ENCODE measurements around the gene KLF12.

The KLF12 gene

GRCh38 chr13:74128156-74128767 is 5.9 kb downstream of the KLF12 start:
- Mint-ChIP-seq H3K4me3 (peak overlapping the region; percentile 43), H3K27ac (peak overlapping the region; percentile 86), H3K4me1 (ENCODE audit: low read depth) (peaks cover 78% of the 10 kb centered on the region), H3K36me3 (no peaks in the 10 kb centered on the region), H3K9me3 (ENCODE audit: low read depth) (no peaks in the 10 kb centered on the region), H3K27me3 (no peaks in the 10 kb centered on the region)

GRCh38 chr13:74118328-74118727 is 15.9 kb downstream of the KLF12 start:
- Mint-ChIP-seq H3K9me3 (ENCODE audit: low read depth) (peaks cover 24% of the 10 kb centered on the region), H3K4me1 (ENCODE audit: low read depth) (peaks cover 74% of the 10 kb centered on the region), H3K4me3 (no peak overlapping the region), H3K36me3 (peaks cover 36% of the 10 kb centered on the region), H3K27ac (peak overlapping the region; percentile 41), H3K27me3 (no peaks in the 10 kb centered on the region)

DNA sequence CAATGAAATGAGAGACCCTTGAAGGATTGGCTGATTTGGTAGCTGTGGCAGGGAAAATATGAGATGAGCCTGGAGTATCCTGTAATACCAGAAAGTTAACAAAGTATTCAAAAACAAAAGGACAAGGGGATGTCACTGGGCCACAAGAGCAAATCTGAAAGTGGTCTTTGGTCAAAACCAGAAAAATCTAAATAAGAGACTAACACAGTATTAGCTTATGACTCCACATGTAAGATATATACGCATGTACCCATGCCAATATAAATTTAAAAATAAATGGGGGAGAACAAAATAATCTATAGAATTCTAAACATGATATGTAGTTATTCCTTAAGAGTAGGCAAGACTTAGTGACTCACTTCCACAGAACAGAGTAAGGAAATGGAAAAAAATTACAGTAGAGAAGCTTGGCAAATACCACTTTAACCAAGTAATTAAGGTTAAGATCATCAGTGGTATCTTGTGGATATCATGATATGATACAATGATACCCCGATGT is 16.9 kb downstream of the KLF12 start:
- Mint-ChIP-seq H3K27ac (peak overlapping the region; percentile 71), H3K4me3 (no peak overlapping the region), H3K9me3 (ENCODE audit: low read depth) (peaks cover 24% of the 10 kb centered on the region), H3K4me1 (ENCODE audit: low read depth) (peaks cover 75% of the 10 kb centered on the region), H3K36me3 (peaks cover 36% of the 10 kb centered on the region), H3K27me3 (no peaks in the 10 kb centered on the region)

- Mint-ChIP-seq H3K27ac (peak overlapping the region; percentile 75), H3K9me3 (ENCODE audit: low read depth) (peaks cover 18% of the 10 kb centered on the region), H3K4me1 (ENCODE audit: low read depth) (peaks cover 78% of the 10 kb centered on the region), H3K36me3 (peaks cover 35% of the 10 kb centered on the region), H3K27me3 (no peaks in the 10 kb centered on the region), H3K4me3 (no peak overlapping the region)
These were observed 19.1 kb downstream of the KLF12 start for GRCh38 chr13:74115133-74115532.

- peak overlapping the region; percentile 75 for H3K27ac Mint-ChIP-seq
- peaks cover 82% of the 10 kb centered on the region for H3K4me1 Mint-ChIP-seq (ENCODE audit: low read depth)
- peaks cover 15% of the 10 kb centered on the region for H3K9me3 Mint-ChIP-seq (ENCODE audit: low read depth)
- peaks cover 33% of the 10 kb centered on the region for H3K36me3 Mint-ChIP-seq
- H3K4me3 Mint-ChIP-seq = peak overlapping the region; percentile 15
- no peaks in the 10 kb centered on the region for H3K27me3 Mint-ChIP-seq
These were observed 19.6 kb downstream of the KLF12 start for GRCh38 chr13:74114641-74115040.

- peak overlapping the region; percentile 64 for H3K27ac Mint-ChIP-seq
- H3K4me3 Mint-ChIP-seq = peak overlapping the region; percentile 11
- H3K27me3 Mint-ChIP-seq = no peaks in the 10 kb centered on the region
- peaks cover 10% of the 10 kb centered on the region for H3K9me3 Mint-ChIP-seq (ENCODE audit: low read depth)
- H3K36me3 Mint-ChIP-seq = peaks cover 29% of the 10 kb centered on the region
- peaks cover 82% of the 10 kb centered on the region for H3K4me1 Mint-ChIP-seq (ENCODE audit: low read depth)
These were observed 20.0 kb downstream of the KLF12 start for GRCh38 chr13:74114202-74114601.

DNA sequence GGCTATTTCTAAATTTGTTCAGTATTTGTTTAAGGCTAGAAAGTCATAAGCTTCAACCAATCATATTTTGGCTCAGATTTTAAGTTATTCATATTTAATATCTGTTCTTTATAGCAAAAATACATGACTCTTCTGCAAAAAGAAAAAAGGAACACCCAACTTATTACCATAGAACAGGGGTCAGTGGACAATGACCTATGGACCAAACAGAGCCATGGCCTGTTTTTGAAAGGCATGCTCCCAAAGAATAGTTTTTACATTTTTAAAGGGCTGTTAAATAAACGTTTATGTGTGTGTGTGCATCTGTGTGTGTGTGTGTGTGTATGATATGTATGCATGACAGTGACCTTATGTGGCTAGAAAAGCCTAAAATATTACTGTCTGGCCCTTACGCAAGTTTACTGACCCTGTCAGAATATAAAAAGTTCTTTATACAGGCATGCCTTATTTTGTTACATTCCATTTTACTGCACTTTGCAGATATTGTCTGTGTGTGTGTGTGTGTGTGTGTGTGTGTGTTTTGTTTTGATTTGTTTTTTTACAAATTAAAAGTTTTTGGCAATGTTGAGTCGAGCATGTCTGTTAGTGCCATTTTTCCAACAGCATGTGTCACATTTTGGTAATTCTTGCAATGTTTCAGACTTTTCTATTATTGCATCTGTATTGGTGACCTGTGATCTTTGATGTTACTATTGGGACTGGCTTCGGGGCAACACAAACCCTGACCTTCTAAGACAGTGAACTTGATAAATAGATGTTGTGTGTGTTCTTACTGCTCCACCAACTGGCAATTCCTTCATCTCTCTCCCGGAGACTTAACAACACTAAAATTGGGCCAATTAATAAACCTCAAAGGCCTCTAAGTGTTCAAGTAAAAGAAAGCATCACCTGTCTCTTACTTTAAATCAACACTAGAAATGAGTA is 22.0 kb downstream of the KLF12 start:
- H3K4me1 Mint-ChIP-seq (ENCODE audit: low read depth) = peaks cover 79% of the 10 kb centered on the region
- H3K9me3 Mint-ChIP-seq (ENCODE audit: low read depth) = peaks cover 3% of the 10 kb centered on the region
- H3K36me3 Mint-ChIP-seq = peaks cover 21% of the 10 kb centered on the region
- H3K27me3 Mint-ChIP-seq = no peaks in the 10 kb centered on the region
- no peak overlapping the region for H3K4me3 Mint-ChIP-seq
- peak overlapping the region; percentile 22 for H3K27ac Mint-ChIP-seq

DNA sequence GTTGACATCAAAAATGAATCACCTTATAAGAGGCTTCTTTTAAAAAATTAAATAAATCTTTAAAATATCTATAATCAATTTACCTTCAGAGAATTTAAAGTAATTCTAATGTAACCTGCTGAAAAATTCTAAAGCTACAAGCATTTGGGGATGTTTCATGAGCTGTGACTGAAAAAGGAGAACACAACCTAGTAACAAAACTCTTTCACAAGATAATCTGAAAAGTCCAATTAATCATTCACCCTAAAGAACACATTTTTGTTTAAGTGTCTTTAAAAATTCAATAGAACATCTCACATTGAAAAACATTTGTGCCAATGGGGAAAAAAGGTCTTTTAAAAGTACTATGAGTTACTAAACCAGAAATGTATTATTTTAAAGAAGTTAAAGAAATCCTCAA is 22.8 kb downstream of the KLF12 start:
- Mint-ChIP-seq H3K4me3 (no peak overlapping the region), H3K27ac (no peak overlapping the region), H3K4me1 (ENCODE audit: low read depth) (peaks cover 78% of the 10 kb centered on the region), H3K27me3 (no peaks in the 10 kb centered on the region), H3K9me3 (ENCODE audit: low read depth) (peaks cover 3% of the 10 kb centered on the region), H3K36me3 (peaks cover 21% of the 10 kb centered on the region)

GRCh38 chr13:74110053-74110452 is 24.2 kb downstream of the KLF12 start:
- Mint-ChIP-seq H3K27ac (no peak overlapping the region), H3K27me3 (no peaks in the 10 kb centered on the region), H3K36me3 (peaks cover 15% of the 10 kb centered on the region), H3K4me3 (peak overlapping the region; percentile 31), H3K9me3 (ENCODE audit: low read depth) (no peaks in the 10 kb centered on the region), H3K4me1 (ENCODE audit: low read depth) (peaks cover 74% of the 10 kb centered on the region)

GRCh38 chr13:74107598-74107997 is 26.6 kb downstream of the KLF12 start:
- H3K4me1 Mint-ChIP-seq (ENCODE audit: low read depth) = peaks cover 72% of the 10 kb centered on the region
- H3K36me3 Mint-ChIP-seq = peaks cover 12% of the 10 kb centered on the region
- no peak overlapping the region for H3K27ac Mint-ChIP-seq
- H3K27me3 Mint-ChIP-seq = no peaks in the 10 kb centered on the region
- no peak overlapping the region for H3K4me3 Mint-ChIP-seq
- no peaks in the 10 kb centered on the region for H3K9me3 Mint-ChIP-seq (ENCODE audit: low read depth)

DNA sequence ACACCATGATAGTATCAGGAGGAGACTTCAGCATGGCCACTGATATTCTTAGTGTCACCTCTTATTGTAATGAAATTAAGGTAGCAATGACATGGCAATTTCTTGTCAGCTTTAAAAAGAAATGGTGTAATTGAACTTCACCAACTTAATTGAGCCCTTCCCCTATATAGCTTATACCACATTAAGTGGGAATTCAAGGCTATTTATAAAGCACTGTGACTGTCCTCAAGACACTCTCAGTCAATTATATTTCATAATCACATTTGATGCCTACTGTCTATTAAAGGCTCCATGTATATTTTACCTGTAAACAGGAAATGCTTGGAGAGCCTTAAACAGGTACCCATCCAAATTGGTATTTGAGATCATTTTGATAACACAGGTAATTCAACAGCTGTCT is 28.3 kb downstream of the KLF12 start:
- peaks cover 69% of the 10 kb centered on the region for H3K4me1 Mint-ChIP-seq (ENCODE audit: low read depth)
- H3K27me3 Mint-ChIP-seq = no peaks in the 10 kb centered on the region
- H3K36me3 Mint-ChIP-seq = peaks cover 15% of the 10 kb centered on the region
- H3K27ac Mint-ChIP-seq = no peak overlapping the region
- H3K9me3 Mint-ChIP-seq (ENCODE audit: low read depth) = no peaks in the 10 kb centered on the region
- H3K4me3 Mint-ChIP-seq = no peak overlapping the region

GRCh38 chr13:74104661-74105275 is 29.4 kb downstream of the KLF12 start:
- Mint-ChIP-seq H3K4me1 (ENCODE audit: low read depth) (peaks cover 68% of the 10 kb centered on the region), H3K27me3 (no peaks in the 10 kb centered on the region), H3K9me3 (ENCODE audit: low read depth) (no peaks in the 10 kb centered on the region), H3K36me3 (peaks cover 12% of the 10 kb centered on the region), H3K4me3 (no peak overlapping the region), H3K27ac (peak overlapping the region; percentile 34)

DNA sequence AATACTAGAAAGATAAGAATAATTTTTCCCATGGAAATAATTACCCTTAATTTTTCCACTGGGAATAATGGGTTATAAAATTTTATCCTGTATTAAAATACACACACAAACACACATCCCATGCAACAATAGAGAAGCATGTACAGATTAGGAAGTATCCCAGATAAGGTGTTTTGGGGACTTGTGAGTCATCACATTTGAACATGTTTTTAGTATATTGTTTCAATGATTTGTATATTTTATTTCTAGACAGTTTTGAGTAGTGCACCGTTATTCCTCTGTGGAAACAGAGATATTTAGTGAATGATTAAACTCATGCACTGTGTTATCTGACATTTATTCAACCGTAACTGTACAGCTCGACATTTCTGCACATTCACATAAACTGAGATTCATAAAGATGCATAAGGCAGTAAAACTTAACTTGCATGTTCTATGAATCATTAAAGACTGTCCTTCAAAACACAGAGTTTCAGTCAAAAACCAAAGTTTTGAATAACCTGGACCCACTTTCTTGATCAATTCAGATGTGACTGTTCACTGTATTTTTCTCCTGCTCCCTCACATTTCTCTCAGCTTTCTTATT is 30.1 kb downstream of the KLF12 start:
- Mint-ChIP-seq H3K4me1 (ENCODE audit: low read depth) (peaks cover 70% of the 10 kb centered on the region), H3K9me3 (ENCODE audit: low read depth) (no peaks in the 10 kb centered on the region), H3K36me3 (peaks cover 12% of the 10 kb centered on the region), H3K27ac (peak overlapping the region; percentile 38), H3K27me3 (no peaks in the 10 kb centered on the region), H3K4me3 (no peak overlapping the region)

DNA sequence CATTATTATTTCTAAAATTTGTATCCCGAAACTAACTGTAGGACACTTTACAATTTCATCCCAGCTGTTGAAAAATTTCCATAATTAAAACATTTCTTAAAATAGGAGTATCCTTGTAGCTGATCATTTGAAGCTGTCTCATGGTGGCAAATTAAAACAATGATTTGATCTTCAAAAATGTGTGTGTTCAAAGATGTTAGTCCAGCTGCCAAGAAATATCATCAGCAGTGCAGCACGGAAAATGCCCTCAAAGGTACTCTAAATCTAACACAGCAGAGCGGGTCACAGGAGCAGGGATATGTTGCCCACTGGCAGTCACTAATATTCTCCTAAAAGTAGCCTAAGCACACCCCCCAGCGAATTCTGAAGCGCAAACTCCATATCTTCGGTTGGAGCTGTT is 31.0 kb downstream of the KLF12 start:
- Mint-ChIP-seq H3K27me3 (no peaks in the 10 kb centered on the region), H3K9me3 (ENCODE audit: low read depth) (no peaks in the 10 kb centered on the region), H3K4me1 (ENCODE audit: low read depth) (peaks cover 70% of the 10 kb centered on the region), H3K27ac (no peak overlapping the region), H3K4me3 (no peak overlapping the region), H3K36me3 (peaks cover 12% of the 10 kb centered on the region)

GRCh38 chr13:74102691-74103090 is 31.5 kb downstream of the KLF12 start:
- Mint-ChIP-seq H3K27me3 (no peaks in the 10 kb centered on the region), H3K9me3 (ENCODE audit: low read depth) (no peaks in the 10 kb centered on the region), H3K27ac (peak overlapping the region; percentile 74), H3K4me1 (ENCODE audit: low read depth) (peaks cover 72% of the 10 kb centered on the region), H3K4me3 (no peak overlapping the region), H3K36me3 (peaks cover 10% of the 10 kb centered on the region)
